GM12892 (cell line): ENCODE data around the gene SNAPC3. TPM values are rescaled to one million over a fixed set of nuclear protein-coding genes. Genes with fewer than 3 reads are reported as not detected.
"Not testable (repeated sequence)": the region's sequence is repeated elsewhere in the genome, so short reads cannot be mapped to it uniquely, and the experiment has no call there.

Experiments
- DNase-seq: peaks from one replicate; pipeline ENCODE4 v3.0.0; 2011; ENCODE audit not compliant: insufficient read length
- FAIRE-seq: peaks from 2 replicates; lab custom pipeline; 2011; peaks lifted over from hg19 to GRCh38; lab: Jason Lieb, UNC
- POLR2A ChIP-seq: IDR thresholded peaks from 2 replicates; pipeline ENCODE4 v1.6.1; 2011; ENCODE audit warnings: low read depth, low read length, control low read depth
- POLR2AphosphoS5 ChIP-seq: IDR thresholded peaks from 2 replicates; pipeline ENCODE4 v1.6.1; 2011; ENCODE audit warnings: low read depth, low read length, control low read depth
- TAF1 ChIP-seq: IDR thresholded peaks from 2 replicates; pipeline ENCODE4 v1.6.1; 2011; ENCODE audit warnings: low read depth, mild to moderate bottlenecking, control low read depth, low read length, borderline replicate concordance
- polyA plus RNA-seq: library from polyadenylated mRNA; unstranded; fragments of >200 nt; gene quantifications from one replicate; pipeline ENCODE4 v1.2.1, GENCODE V29; 2012; ENCODE audit warnings: missing spikeins, inconsistent platforms; ENCODE audit not compliant: missing spikeins

SNAPC3 gene
- 27.3 TPM for polyA plus RNA-seq

GRCh38 chr9:15422372-15423230 is at the start of gene SNAPC3:
TSS of gene SNAPC3 (plus strand) at chr9:15422876. CDS start at chr9:15422880, 4 bp downstream.
- peak; percentile 96 for FAIRE-seq
- peak; percentile 86 for DNase-seq
- TF ChIP-seq POLR2A = peak; percentile 87
- TF ChIP-seq TAF1 = peak; percentile 80
- TF ChIP-seq POLR2AphosphoS5 = peak; percentile 82

- DNase-seq = no peak
- TF ChIP-seq POLR2A (no peak), TAF1 (no peak), POLR2AphosphoS5 (no peak)
- FAIRE-seq = no peak
Measured at GRCh38 chr9:15373881-15374280, 48.8 kb upstream of the SNAPC3 start.

GRCh38 chr9:15374310-15374709 is 48.4 kb upstream of the SNAPC3 start:
- FAIRE-seq = no peak
- TF ChIP-seq TAF1 (no peak), POLR2AphosphoS5 (no peak), POLR2A (no peak)
- DNase-seq = no peak

GRCh38 chr9:15374825-15375224 is 47.9 kb upstream of the SNAPC3 start:
- no peak for TF ChIP-seq POLR2AphosphoS5
- TF ChIP-seq TAF1 = no peak
- TF ChIP-seq POLR2A = no peak
- FAIRE-seq (no peak), DNase-seq (no peak)

- TF ChIP-seq POLR2A = no peak
- TF ChIP-seq POLR2AphosphoS5 = no peak
- TF ChIP-seq TAF1 = no peak
- no peak for DNase-seq
- FAIRE-seq = no peak
Measured at GRCh38 chr9:15377625-15378540, 44.8 kb upstream of the SNAPC3 start.

- FAIRE-seq, DNase-seq: not testable (repeated sequence)
Measured at GRCh38 chr9:15379317-15379716, 43.4 kb upstream of the SNAPC3 start.

GRCh38 chr9:15379888-15380287 is 42.8 kb upstream of the SNAPC3 start:
- not testable (repeated sequence) for DNase-seq, FAIRE-seq

- FAIRE-seq = no peak
- TF ChIP-seq POLR2AphosphoS5 (no peak), POLR2A (no peak), TAF1 (no peak)
- no peak for DNase-seq
Measured at GRCh38 chr9:15381491-15381890, 41.2 kb upstream of the SNAPC3 start.

- TF ChIP-seq TAF1 (no peak), POLR2A (no peak), POLR2AphosphoS5 (no peak)
- FAIRE-seq (no peak), DNase-seq (no peak)
Measured at GRCh38 chr9:15386465-15386864, 36.2 kb upstream of the SNAPC3 start.

GRCh38 chr9:15389173-15389572 is 33.5 kb upstream of the SNAPC3 start:
- TF ChIP-seq TAF1 (no peak), POLR2AphosphoS5 (no peak), POLR2A (no peak)
- DNase-seq = no peak
- FAIRE-seq = no peak

GRCh38 chr9:15389631-15390030 is 33.0 kb upstream of the SNAPC3 start:
- FAIRE-seq (no peak), DNase-seq (no peak)
- TF ChIP-seq POLR2A (no peak), POLR2AphosphoS5 (no peak), TAF1 (no peak)

GRCh38 chr9:15390201-15390600 is 32.5 kb upstream of the SNAPC3 start:
- TF ChIP-seq POLR2AphosphoS5 (no peak), TAF1 (no peak), POLR2A (no peak)
- FAIRE-seq (no peak), DNase-seq (no peak)
